GM10266 (cell line): Measurements from ENCODE around the gene ABR.

Experiments used
- DNase-seq: peaks from one replicate; pipeline ENCODE4 v3.0.0; 2012; ENCODE audit errors: extremely low spot score
- TF ChIP-seq, protein P1 (sequence below): IDR thresholded peaks from 2 replicates; pipeline ENCODE4 v1.5.1; 2012; ENCODE audit warnings: mild to moderate bottlenecking, low read depth; ENCODE audit not compliant: control insufficient read depth, insufficient read depth; ENCODE audit errors: missing control alignments

ABR gene

DNA sequence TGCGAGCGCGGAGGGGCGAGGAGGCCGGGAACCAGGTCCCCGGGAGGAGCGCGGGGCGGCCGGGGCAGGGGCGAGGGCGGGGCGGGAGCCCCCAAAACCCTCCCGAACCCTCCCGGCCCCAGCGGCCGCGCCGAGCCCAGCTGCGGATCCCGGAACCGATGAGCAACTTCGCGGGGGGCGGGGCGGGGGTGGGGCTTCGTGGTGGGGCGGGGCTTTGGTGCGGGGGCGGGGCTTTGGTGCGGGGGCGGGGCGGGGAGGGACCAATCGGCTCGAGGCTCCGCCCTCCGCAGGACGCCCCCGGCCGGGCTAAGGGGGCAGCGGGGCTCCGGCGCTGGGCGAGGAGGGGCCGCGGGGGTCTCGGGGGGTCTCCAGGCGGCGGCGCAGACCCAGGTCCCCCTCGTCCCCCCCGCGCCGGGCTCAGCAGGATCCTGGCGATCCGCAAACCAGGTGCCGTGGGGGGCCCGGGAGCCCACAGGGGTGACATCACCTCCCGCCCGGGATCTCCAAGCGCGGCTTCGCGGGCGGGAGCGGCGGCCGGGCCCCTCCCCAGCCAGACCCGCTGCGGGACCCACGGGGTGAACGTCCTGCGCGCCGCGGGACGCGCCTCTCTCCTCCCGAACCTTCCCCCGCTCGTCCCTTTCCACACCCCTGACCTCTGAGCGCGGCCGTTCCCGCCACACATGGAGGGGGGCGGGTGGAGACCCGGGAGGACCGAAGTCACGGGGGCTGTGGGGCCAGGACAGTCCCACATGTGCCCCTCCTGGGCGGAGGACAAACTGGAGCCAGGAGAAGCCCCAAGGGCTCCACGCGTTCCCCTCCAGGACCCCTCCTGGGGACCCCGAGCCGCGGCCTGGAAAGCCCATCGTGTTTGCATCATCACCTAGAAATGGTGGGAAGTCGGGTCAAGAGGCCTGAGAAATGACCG lies at the start of gene ABR:
Gene ABR, minus strand, starts transcription at position 164 of the 925 bp plus-strand sequence. CDS start 254 bp downstream, outside the sequence.
- DNase-seq, result peak; percentile 83

DNA sequence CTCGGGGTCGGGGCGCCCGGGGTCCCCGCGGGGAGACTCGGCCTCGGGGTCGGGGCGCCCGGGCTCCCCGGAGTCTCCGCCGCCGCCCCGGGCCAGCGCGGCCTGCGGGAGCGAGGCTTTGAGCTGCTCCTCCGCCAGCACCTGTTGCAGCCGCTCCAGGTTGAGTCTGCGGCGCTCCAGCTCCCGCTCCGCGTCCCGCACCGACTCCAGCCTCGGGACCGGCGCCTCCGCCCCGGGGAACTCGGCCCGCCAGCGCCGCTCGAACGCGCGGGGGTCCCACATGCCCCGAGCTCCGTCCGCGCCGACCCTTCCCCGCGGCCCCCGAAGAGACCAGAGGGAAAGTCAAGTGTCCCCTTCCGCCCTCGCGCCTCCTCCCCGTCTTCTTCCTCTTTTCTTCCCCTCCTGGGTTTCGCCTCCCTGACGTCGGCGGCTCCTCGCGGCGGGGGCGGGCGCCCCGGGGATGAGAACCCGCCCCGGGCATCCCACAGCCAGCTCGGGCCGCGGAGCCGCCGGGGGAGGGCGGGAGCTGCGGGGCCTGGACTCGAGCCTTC lies 49.6 kb upstream of the ABR start:
- TF ChIP-seq, protein P1, sequence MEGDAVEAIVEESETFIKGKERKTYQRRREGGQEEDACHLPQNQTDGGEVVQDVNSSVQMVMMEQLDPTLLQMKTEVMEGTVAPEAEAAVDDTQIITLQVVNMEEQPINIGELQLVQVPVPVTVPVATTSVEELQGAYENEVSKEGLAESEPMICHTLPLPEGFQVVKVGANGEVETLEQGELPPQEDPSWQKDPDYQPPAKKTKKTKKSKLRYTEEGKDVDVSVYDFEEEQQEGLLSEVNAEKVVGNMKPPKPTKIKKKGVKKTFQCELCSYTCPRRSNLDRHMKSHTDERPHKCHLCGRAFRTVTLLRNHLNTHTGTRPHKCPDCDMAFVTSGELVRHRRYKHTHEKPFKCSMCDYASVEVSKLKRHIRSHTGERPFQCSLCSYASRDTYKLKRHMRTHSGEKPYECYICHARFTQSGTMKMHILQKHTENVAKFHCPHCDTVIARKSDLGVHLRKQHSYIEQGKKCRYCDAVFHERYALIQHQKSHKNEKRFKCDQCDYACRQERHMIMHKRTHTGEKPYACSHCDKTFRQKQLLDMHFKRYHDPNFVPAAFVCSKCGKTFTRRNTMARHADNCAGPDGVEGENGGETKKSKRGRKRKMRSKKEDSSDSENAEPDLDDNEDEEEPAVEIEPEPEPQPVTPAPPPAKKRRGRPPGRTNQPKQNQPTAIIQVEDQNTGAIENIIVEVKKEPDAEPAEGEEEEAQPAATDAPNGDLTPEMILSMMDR, result no peak
- peak; percentile 97 for DNase-seq

More for the DNA sequence above, at the start of gene ABR:
- TF ChIP-seq, protein P1, result no peak

DNA sequence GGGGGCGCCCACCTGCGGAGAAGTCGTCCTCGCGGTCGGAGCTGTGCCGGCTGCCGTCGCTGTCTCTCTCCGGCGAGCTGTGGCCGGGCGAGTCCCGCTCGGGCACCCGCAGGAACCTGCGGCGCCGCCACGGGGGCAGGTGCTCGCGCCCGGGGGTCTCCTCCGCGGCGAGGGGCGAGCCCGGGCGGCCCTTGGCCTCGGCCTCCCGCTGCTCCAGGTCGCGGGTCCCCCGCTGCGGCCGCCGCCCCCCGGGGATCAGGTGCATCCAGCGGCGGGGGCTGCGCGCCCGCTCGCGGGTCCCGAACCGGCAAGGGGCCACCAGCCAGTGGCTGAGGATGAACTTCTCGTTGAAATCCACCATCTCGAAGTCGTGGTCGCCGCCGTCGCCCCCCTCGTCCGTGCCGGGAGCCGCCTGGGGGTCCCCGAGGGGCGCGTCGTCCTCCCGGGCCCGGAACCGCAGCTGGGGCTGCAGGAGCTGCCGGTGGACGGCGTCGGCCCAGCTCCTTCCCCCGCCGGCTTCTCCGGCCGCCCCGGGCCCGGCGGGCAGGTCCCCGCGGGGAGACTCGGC lies 49.1 kb upstream of the ABR start:
- TF ChIP-seq, protein P1, result no peak
- DNase-seq, result peak; percentile 74

DNA sequence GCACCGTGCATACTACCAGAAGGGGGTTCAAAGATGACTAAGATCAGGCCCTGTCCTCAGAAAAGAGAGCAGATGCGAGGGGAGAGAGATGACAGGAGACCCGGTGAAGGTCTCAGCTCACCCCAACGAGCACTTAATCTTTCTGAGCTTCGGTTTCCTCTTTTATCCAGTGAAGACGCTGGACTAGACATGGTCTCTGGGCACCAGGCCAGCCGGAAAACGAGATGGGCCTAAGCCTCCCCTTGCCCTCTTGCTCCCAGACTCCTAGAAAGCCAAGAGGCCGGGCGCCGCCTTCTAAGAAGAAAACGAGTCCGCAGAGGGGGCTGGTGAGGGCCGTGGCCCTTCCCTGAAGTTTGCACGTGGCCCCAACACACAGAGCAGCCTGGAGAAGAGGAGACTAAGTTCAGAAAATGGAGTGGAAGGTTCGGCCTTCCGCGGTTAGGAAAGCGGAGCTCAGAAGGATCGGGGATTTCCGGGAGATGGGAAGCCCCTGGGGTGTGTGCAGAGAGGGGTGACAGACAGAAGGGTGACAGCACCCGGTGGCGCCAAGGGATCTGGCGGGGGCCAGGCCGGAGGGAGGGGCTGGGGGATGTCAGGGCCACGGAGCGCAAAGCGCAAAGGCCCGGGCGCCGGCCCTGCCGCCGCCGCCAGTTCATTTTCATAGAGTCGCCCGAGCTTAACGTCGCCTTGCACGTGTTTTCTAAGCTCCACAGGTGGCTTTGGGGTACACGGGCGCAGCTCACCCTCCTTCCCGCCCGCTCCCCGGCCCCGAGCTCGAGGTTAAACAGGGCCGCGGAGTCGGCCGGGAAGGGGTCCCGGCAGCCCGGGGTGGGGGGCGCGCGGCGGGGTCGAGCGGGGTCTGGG lies 48.4 kb upstream of the ABR start:
- TF ChIP-seq, protein P1, result no peak
- peak; percentile 85 for DNase-seq

DNA sequence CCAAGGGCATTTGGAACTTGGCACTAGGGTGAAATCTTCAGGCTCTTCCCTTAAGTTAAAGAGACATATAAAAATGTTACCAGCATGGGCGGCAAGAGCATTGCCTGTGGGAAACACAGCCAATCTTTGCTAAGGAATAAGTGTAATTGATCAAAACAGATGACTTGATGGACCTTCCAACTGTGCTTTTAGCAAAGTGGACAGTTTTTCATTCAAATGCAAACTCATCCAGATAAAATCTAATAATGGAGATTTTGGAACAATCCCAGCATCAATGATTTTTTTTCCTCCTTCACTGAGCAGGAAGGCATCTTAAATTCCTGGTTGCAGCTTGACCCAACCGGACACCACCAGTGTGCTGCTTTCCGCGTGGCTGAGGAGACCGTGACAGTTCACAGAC lies 47.6 kb upstream of the ABR start:
- no peak for DNase-seq

DNA sequence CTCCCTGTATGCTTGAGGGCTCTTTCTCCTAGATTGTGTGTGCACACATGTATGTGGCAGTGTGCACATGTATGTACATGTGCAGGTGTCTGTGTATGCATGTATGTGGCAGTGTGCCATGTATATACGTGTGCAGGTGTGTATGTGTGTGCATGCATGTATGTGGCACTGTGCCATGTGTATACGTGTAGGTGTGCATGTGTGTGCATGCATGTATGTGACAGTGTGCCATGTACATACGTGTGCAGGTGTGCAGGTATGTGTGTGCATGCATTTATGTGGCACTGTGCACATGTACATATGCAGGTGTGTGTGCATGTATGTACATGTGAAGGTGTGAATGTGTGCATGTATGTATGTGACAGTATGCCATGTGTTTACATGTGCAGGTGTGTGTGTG lies 46.5 kb upstream of the ABR start:
- TF ChIP-seq, protein P1, result no peak
- no peak for DNase-seq

More for the DNA sequence above, 47.6 kb upstream of the ABR start:
- TF ChIP-seq, protein P1, result no peak
